A549 (cell line): ENCODE results near the gene MMP11. TPM values are rescaled to one million over a fixed set of nuclear protein-coding genes. Genes with fewer than 3 reads are reported as not detected.

Experiments
- ATAC-seq, 2 experiments: fragments of 200-7000 bp in 1 of 2; fragments of >200 bp in 1 of 2; cut with Nextera tagmentation in 1 of 2; cut with Tn5 transposase in 1 of 2; 3 replicates each; pipeline versions ENCODE4 v1.8.0 to v1.9.1; 2018 to 2020; ENCODE audit warnings: mild to moderate bottlenecking in 1 of 2, moderate library complexity in 1 of 2
- CTCF ChIA-PET: fragments of 300-600 bp; sonication (Branson Sonifier 250); formaldehyde crosslinking; extraction: SDS; loops from one replicate; lab custom pipeline; 2021; ENCODE audit warnings: antibody characterized with exemption, inconsistent platforms; lab: Yijun Ruan, JAX
- POLR2A ChIA-PET: fragments of 350-600 bp; formaldehyde crosslinking; extraction: SDS; loops from one replicate; lab custom pipeline; 2021; ENCODE audit warnings: antibody characterized with exemption, inconsistent platforms; lab: Yijun Ruan, JAX
- DNase-seq, 2 experiments: peaks; one replicate each; pipeline versions ENCODE4 v3.0.0 to v3.0.0-alpha.2; 2011 to 2016; ENCODE audit warnings: low read depth in 1 of 2, low spot score in 1 of 2
- FAIRE-seq: peaks from 2 replicates; lab custom pipeline; 2011; peaks lifted over from hg19 to GRCh38; lab: Jason Lieb, UNC
- H3K27ac ChIP-seq, 2 experiments: fragments of >200 bp; sonication (Bioruptor Twin); formaldehyde crosslinking; 3 replicates each; pipeline ENCODE4 v1.5.1; 2016 to 2017
- H3K4me1 ChIP-seq: fragments of >200 bp; sonication (Bioruptor Twin); formaldehyde crosslinking; 3 replicates; pipeline ENCODE4 v1.6.1; 2016
- H3K4me2 ChIP-seq: fragments of >200 bp; sonication (Bioruptor Twin); formaldehyde crosslinking; 3 replicates; pipeline ENCODE4 v1.6.1; 2016
- H3K4me3 ChIP-seq: fragments of >200 bp; sonication (Bioruptor Twin); formaldehyde crosslinking; 3 replicates; pipeline ENCODE4 v1.5.1; 2016
- H3K9me3 ChIP-seq: fragments of >200 bp; sonication (Bioruptor Twin); formaldehyde crosslinking; 3 replicates; pipeline ENCODE4 v1.6.1; 2016
- CBX2 ChIP-seq: fragments of 200-600 bp; sonication (generic); IDR thresholded peaks from 2 replicates; pipeline ENCODE4 v1.6.1; 2016; ENCODE audit warnings: low read depth, mild to moderate bottlenecking, borderline replicate concordance
- CHD2 ChIP-seq: fragments of 150-350 bp; IDR thresholded peaks from 2 replicates; pipeline ENCODE4 v1.6.1; 2014; ENCODE audit warnings: low read length; ENCODE audit not compliant: partially characterized antibody
- EHF ChIP-seq: fragments of 250-450 bp; sonication (Bioruptor Pico); IDR thresholded peaks from 2 replicates; pipeline ENCODE4 v1.5.0; 2020; ENCODE audit warnings: mild to moderate bottlenecking
- EP300 ChIP-seq, 2 experiments: fragments of >200 bp; sonication (Bioruptor Twin); formaldehyde crosslinking; IDR thresholded peaks; 2 replicates in 1 of 2; 3 replicates in 1 of 2; pipeline ENCODE4 v1.6.1; 2016 to 2017
- ESRRA ChIP-seq: fragments of 150-350 bp; IDR thresholded peaks from 2 replicates; pipeline ENCODE4 v1.6.1; 2014; ENCODE audit warnings: mild to moderate bottlenecking, low read length, borderline replicate concordance
- HEYL ChIP-seq: fragments of 250-450 bp; sonication (Bioruptor Pico); IDR thresholded peaks from 2 replicates; pipeline ENCODE4 v1.8.0; 2021; ENCODE audit warnings: mild to moderate bottlenecking, moderate library complexity
- JUN ChIP-seq, 2 experiments: fragments of >200 bp; sonication (Bioruptor Twin); formaldehyde crosslinking; IDR thresholded peaks; 2 replicates in 1 of 2; 3 replicates in 1 of 2; pipeline ENCODE4 v1.6.1; 2016 to 2017
- KDM1A ChIP-seq: fragments of 200-600 bp; sonication (generic); IDR thresholded peaks from 2 replicates; pipeline ENCODE4 v1.6.1; 2016; ENCODE audit warnings: low read depth, mild to moderate bottlenecking
- MAZ ChIP-seq: fragments of 150-350 bp; IDR thresholded peaks from 2 replicates; pipeline ENCODE4 v1.6.1; 2014; ENCODE audit warnings: antibody characterized with exemption, low read depth, low read length, borderline replicate concordance
- MYC ChIP-seq: IDR thresholded peaks from 2 replicates; pipeline ENCODE4 v1.6.1; 2012; ENCODE audit warnings: mild to moderate bottlenecking, inconsistent platforms, low read length, improper control_type of control experiment, borderline replicate concordance
- NFE2L2 ChIP-seq: fragments of 150-350 bp; conservative IDR thresholded peaks from 2 replicates; pipeline ENCODE4 v1.6.1; 2014; ENCODE audit warnings: low read length
- NPAS2 ChIP-seq: fragments of 250-450 bp; sonication (Bioruptor Pico); IDR thresholded peaks from 2 replicates; pipeline ENCODE4 v1.8.0; 2022; ENCODE audit warnings: mild to moderate bottlenecking, moderate library complexity, borderline replicate concordance
- POLR2AphosphoS2 ChIP-seq: conservative IDR thresholded peaks from 2 replicates; pipeline ENCODE4 v1.6.1; 2012; ENCODE audit warnings: low read length, improper control_type of control experiment, inconsistent platforms
- RAD21 ChIP-seq, 2 experiments: fragments of >200 bp in 1 of 2; sonication (Bioruptor Twin) in 1 of 2; formaldehyde crosslinking in 1 of 2; IDR thresholded peaks in 1 of 2; conservative IDR thresholded peaks in 1 of 2; 2 replicates in 1 of 2; 3 replicates in 1 of 2; pipeline ENCODE4 v1.6.1; 2012 to 2018; ENCODE audit warnings: inconsistent platforms in 1 of 2
- RFX5 ChIP-seq: fragments of 450-650 bp; IDR thresholded peaks from 2 replicates; pipeline ENCODE4 v1.7.1; 2014; ENCODE audit warnings: antibody characterized with exemption, mild to moderate bottlenecking, moderate library complexity
- SMC3 ChIP-seq: fragments of >200 bp; sonication (Bioruptor Twin); formaldehyde crosslinking; IDR thresholded peaks from 3 replicates; pipeline ENCODE4 v1.6.1; 2018; ENCODE audit warnings: inconsistent platforms
- WGBS: methylation state at CpG from one replicate; pipeline ENCODE4 v1.1.6; 2017; ENCODE audit errors: missing lambda C conversion rate; 5-methylcytosine and 5-hydroxymethylcytosine counted together
- polyA plus RNA-seq, 4 experiments: library from polyadenylated mRNA; depleted of rRNA in 3 of 4; stranded (reverse); fragments of >200 nt; fragmentation: RNase III in 1 of 4; extraction: RNeasy Plus Mini Kit Qiagen cat#74134 plus additional on column Dnase treatment in 1 of 4; gene quantifications; 2 replicates in 3 of 4; 3 replicates in 1 of 4; pipeline ENCODE4 v1.2.3, GENCODE V29; 2011 to 2017
- TF ChIP-seq, protein P1 (sequence below): fragments of 250-450 bp; sonication (Bioruptor Pico); IDR thresholded peaks from 2 replicates; pipeline ENCODE4 v1.5.0; 2021; ENCODE audit warnings: mild to moderate bottlenecking, moderate library complexity, borderline replicate concordance
- TF ChIP-seq, protein P2 (sequence below): fragments of >200 bp; sonication (Bioruptor Twin); formaldehyde crosslinking; IDR thresholded peaks from 3 replicates; pipeline ENCODE4 v1.5.1; 2016
- TF ChIP-seq, protein P3 (sequence below): fragments of 200-600 bp; sonication (generic); IDR thresholded peaks from 2 replicates; pipeline ENCODE4 v1.6.1; 2016; ENCODE audit warnings: antibody characterized with exemption, mild to moderate bottlenecking, moderate library complexity
- TF ChIP-seq, protein P4 (sequence below): fragments of 150-350 bp; IDR thresholded peaks from 2 replicates; pipeline ENCODE4 v1.6.1; 2014; ENCODE audit warnings: low read depth, mild to moderate bottlenecking, low read length

MMP11 gene
- polyA plus RNA-seq, 2 of the 4 experiments (the other 2 are of a cell fraction): 0.23 to 0.36 TPM

DNA sequence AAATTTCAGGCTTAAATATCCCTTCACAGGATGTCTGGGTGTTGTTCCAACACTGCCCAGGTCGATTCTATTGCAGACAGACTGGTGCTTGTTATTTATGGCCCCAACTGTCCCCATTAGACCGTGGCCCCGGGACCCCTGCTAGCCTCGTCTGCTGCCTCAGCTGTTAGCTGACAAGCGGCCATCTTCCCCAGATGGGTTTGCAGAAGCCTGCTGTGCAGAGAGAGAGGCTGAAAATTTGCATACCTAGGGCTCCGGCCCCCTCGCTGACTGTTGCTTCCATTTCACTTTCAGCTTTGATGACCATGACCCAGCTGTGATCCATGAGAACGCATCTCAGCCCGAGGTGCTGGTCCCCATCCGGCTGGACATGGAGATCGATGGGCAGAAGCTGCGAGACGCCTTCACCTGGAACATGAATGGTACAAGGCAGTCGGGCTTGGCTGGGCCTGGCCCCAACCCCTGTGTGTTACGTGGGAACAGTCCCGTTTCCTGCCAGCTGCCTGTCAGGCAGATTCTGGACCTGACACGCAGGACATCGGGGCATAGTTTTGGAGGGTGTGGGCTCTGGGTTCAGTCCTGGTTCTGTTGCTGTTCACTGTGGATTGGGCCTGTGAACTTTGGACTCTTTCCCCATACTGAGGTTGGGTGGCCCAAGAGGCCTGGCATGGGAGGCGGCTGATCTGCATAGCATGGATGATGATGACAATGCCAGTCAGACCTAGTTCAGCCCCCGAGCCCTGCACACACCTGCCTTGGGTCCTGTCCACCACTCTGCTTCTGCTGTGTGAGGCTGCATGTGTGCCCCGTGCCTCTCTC lies 30.6 kb downstream of the MMP11 start:
- no peak for TF ChIP-seq NPAS2 (CRISPR knock-in tag)
- DNase-seq (no peak), FAIRE-seq (no peak), ATAC-seq (no peak)
- Histone ChIP-seq H3K4me2 (no peak overlapping the region), H3K9me3 (no peaks in the 10 kb centered on the region), H3K4me3 (no peak overlapping the region), H3K27ac (no peak overlapping the region), H3K4me1 (no peaks in the 10 kb centered on the region)
- POLR2A ChIA-PET: no interaction called here
- CTCF ChIA-PET: interaction anchor here (1.8 to 2.5 kb wide), 2 partner anchors 34 to 46 kb away, joined by 6 to 7 read pairs; no protein-coding TSS in a partner anchor
- 87% methylated on average over 14 of the region's 21 CpGs for WGBS

DNA sequence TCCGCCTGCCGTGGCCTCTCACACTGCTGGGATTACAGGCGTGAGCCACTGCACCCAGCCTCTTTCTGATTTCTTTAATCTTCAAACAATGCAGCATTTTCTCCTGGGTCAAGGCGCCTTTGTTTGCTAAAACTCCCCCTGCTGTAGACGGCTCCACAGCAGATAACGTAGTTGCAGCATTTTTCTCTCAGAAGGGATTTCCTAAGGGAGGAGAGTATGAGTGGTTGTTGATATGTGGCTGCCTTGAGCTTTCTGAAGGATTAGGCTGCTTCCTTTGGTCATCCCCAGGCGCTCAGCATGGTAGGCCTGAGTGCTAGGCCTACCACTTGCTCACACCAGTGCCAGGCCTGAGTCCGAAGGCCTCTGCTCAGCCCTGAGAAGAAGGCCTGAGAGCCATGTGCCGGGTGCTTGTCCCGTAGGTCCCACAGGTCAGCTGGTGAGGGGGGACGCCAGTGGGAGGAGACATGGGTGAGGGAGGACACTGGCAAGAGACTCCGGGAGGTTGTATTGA lies 32.2 kb downstream of the MMP11 start:
- Histone ChIP-seq H3K4me3 (no peak overlapping the region), H3K4me2 (no peak overlapping the region), H3K4me1 (no peaks in the 10 kb centered on the region), H3K27ac (no peak overlapping the region), H3K9me3 (no peaks in the 10 kb centered on the region)
- TF ChIP-seq EHF (CRISPR knock-in tag) (no peak), SMC3 (no peak), POLR2AphosphoS2 (no peak), KDM1A (no peak), HEYL (CRISPR knock-in tag) (no peak), RFX5 (no peak)
- TF ChIP-seq, protein P1, sequence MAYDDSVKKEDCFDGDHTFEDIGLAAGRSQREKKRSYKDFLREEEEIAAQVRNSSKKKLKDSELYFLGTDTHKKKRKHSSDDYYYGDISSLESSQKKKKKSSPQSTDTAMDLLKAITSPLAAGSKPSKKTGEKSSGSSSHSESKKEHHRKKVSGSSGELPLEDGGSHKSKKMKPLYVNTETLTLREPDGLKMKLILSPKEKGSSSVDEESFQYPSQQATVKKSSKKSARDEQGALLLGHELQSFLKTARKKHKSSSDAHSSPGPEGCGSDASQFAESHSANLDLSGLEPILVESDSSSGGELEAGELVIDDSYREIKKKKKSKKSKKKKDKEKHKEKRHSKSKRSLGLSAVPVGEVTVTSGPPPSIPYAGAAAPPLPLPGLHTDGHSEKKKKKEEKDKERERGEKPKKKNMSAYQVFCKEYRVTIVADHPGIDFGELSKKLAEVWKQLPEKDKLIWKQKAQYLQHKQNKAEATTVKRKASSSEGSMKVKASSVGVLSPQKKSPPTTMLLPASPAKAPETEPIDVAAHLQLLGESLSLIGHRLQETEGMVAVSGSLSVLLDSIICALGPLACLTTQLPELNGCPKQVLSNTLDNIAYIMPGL (CRISPR knock-in tag): no peak
- TF ChIP-seq, protein P2, sequence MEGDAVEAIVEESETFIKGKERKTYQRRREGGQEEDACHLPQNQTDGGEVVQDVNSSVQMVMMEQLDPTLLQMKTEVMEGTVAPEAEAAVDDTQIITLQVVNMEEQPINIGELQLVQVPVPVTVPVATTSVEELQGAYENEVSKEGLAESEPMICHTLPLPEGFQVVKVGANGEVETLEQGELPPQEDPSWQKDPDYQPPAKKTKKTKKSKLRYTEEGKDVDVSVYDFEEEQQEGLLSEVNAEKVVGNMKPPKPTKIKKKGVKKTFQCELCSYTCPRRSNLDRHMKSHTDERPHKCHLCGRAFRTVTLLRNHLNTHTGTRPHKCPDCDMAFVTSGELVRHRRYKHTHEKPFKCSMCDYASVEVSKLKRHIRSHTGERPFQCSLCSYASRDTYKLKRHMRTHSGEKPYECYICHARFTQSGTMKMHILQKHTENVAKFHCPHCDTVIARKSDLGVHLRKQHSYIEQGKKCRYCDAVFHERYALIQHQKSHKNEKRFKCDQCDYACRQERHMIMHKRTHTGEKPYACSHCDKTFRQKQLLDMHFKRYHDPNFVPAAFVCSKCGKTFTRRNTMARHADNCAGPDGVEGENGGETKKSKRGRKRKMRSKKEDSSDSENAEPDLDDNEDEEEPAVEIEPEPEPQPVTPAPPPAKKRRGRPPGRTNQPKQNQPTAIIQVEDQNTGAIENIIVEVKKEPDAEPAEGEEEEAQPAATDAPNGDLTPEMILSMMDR: no peak
- TF ChIP-seq, protein P3, sequence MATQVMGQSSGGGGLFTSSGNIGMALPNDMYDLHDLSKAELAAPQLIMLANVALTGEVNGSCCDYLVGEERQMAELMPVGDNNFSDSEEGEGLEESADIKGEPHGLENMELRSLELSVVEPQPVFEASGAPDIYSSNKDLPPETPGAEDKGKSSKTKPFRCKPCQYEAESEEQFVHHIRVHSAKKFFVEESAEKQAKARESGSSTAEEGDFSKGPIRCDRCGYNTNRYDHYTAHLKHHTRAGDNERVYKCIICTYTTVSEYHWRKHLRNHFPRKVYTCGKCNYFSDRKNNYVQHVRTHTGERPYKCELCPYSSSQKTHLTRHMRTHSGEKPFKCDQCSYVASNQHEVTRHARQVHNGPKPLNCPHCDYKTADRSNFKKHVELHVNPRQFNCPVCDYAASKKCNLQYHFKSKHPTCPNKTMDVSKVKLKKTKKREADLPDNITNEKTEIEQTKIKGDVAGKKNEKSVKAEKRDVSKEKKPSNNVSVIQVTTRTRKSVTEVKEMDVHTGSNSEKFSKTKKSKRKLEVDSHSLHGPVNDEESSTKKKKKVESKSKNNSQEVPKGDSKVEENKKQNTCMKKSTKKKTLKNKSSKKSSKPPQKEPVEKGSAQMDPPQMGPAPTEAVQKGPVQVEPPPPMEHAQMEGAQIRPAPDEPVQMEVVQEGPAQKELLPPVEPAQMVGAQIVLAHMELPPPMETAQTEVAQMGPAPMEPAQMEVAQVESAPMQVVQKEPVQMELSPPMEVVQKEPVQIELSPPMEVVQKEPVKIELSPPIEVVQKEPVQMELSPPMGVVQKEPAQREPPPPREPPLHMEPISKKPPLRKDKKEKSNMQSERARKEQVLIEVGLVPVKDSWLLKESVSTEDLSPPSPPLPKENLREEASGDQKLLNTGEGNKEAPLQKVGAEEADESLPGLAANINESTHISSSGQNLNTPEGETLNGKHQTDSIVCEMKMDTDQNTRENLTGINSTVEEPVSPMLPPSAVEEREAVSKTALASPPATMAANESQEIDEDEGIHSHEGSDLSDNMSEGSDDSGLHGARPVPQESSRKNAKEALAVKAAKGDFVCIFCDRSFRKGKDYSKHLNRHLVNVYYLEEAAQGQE: no peak
- ChIA-PET POLR2A (no interaction called here), CTCF (interaction anchor here (1.1 to 2.5 kb wide), 3 partner anchors 15 to 45 kb away, joined by 4 to 7 read pairs (median 4); no protein-coding TSS in a partner anchor)
- no peak for FAIRE-seq
- ATAC-seq: no peak
- 86% methylated on average over 11 of the region's 12 CpGs for WGBS
- no peak for DNase-seq

DNA sequence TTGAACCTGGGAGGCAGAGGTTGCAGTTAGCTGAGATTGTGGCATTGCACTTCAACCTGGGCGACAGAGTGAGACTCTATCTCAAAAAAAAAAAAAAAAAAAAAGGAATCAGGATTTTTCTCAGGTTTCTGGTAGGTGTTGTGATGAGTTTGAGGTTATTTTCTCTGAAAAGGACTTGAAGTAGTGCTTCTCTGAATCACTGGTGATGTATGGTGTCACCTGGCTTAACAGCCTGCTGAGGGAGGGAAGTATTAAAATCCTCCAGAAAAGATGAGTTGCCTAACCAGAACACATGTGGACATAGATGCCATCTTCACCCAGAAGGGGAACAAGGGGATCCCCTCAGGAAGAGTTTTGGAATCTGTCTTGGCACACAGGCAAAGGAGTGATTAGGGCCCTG lies 34.2 kb downstream of the MMP11 start:
- POLR2A ChIA-PET: no interaction called here
- H3K4me3 ChIP-seq: no peak overlapping the region
- no peak for TF ChIP-seq MAZ
- no peak for TF ChIP-seq MYC
- no peak for TF ChIP-seq EP300 (IDR thresholded peaks at IDR 0.05)
- no peak for TF ChIP-seq SMC3
- no peak for TF ChIP-seq ESRRA
- TF ChIP-seq NFE2L2: no peak
- no peak for TF ChIP-seq CBX2
- TF ChIP-seq, protein P4, sequence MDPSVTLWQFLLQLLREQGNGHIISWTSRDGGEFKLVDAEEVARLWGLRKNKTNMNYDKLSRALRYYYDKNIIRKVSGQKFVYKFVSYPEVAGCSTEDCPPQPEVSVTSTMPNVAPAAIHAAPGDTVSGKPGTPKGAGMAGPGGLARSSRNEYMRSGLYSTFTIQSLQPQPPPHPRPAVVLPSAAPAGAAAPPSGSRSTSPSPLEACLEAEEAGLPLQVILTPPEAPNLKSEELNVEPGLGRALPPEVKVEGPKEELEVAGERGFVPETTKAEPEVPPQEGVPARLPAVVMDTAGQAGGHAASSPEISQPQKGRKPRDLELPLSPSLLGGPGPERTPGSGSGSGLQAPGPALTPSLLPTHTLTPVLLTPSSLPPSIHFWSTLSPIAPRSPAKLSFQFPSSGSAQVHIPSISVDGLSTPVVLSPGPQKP: no peak
- TF ChIP-seq CHD2: no peak
- no peak for TF ChIP-seq JUN (IDR thresholded peaks at IDR 0.05)
- no peak for TF ChIP-seq RAD21 (conservative IDR thresholded peaks at IDR 0.05 in 1 of 2, IDR thresholded peaks at IDR 0.05 in 1 of 2)
- TF ChIP-seq, protein P2: no peak

More for the DNA sequence above, 34.2 kb downstream of the MMP11 start:
- FAIRE-seq (no peak), DNase-seq (no peak), ATAC-seq (no peak)
- H3K4me2 ChIP-seq: no peak overlapping the region
- CTCF ChIA-PET: no interaction called here
- WGBS: 86% methylated on average over 1 of the region's 1 CpG
- H3K27ac ChIP-seq: no peak overlapping the region
- H3K9me3 ChIP-seq: no peaks in the 10 kb centered on the region
- no peaks in the 10 kb centered on the region for H3K4me1 ChIP-seq
